ENCODE results near the gene SDK1.

GRCh38 chr7:3960942-3961341, 659.9 kb downstream of the SDK1 start:
- TF ChIP-seq, protein P1, sequence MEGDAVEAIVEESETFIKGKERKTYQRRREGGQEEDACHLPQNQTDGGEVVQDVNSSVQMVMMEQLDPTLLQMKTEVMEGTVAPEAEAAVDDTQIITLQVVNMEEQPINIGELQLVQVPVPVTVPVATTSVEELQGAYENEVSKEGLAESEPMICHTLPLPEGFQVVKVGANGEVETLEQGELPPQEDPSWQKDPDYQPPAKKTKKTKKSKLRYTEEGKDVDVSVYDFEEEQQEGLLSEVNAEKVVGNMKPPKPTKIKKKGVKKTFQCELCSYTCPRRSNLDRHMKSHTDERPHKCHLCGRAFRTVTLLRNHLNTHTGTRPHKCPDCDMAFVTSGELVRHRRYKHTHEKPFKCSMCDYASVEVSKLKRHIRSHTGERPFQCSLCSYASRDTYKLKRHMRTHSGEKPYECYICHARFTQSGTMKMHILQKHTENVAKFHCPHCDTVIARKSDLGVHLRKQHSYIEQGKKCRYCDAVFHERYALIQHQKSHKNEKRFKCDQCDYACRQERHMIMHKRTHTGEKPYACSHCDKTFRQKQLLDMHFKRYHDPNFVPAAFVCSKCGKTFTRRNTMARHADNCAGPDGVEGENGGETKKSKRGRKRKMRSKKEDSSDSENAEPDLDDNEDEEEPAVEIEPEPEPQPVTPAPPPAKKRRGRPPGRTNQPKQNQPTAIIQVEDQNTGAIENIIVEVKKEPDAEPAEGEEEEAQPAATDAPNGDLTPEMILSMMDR (IDR thresholded peaks at IDR 0.05; ENCODE audit: low read depth, low read length, missing input control), result no peak
- TF ChIP-seq MAX (IDR thresholded peaks at IDR 0.05) (no peak), GABPA (IDR thresholded peaks at IDR 0.05 in 1 of 2, conservative IDR thresholded peaks at IDR 0.05 in 1 of 2) (no peak), TAF1 (conservative IDR thresholded peaks at IDR 0.05) (no peak)

All from liver (tissue), 3 donors.